Liver (tissue), 9 donors: ENCODE results near the gene ITCH. TPM values are rescaled to one million over a fixed set of nuclear protein-coding genes. Genes with fewer than 3 reads are reported as not detected.

Experiments used
- DNase-seq: peaks from one replicate; pipeline ENCODE4 v3.0.0-alpha.2; 2017; ENCODE audit warnings: low spot score
- H3K27ac ChIP-seq, 2 donors: one replicate each; pipeline ENCODE4 v1.7.0; 2013; ENCODE audit warnings: inconsistent platforms in 2 of 2, low read length in 2 of 2, control low read depth in 1 of 2, low read depth in 1 of 2, mild to moderate bottlenecking in 1 of 2
- H3K27me3 ChIP-seq, 4 donors: one replicate each; pipeline versions ENCODE4 v1.6.1 to v1.7.0; 2013; ENCODE audit warnings: low read length in 3 of 4, inconsistent platforms in 1 of 4, mild to moderate bottlenecking in 1 of 4, moderate library complexity in 1 of 4; ENCODE audit not compliant: control insufficient read depth in 4 of 4, insufficient read depth in 4 of 4
- H3K36me3 ChIP-seq, 4 donors: one replicate each; pipeline versions ENCODE4 v1.6.1 to v1.7.0; 2013; ENCODE audit warnings: low read length in 3 of 4, mild to moderate bottlenecking in 3 of 4, low read depth in 1 of 4, moderate library complexity in 1 of 4; ENCODE audit not compliant: control insufficient read depth in 4 of 4, insufficient read depth in 3 of 4
- H3K4me1 ChIP-seq, 4 donors: one replicate each; pipeline versions ENCODE4 v1.6.1 to v1.7.0; 2013; ENCODE audit warnings: low read length in 3 of 4, mild to moderate bottlenecking in 3 of 4, moderate library complexity in 1 of 4; ENCODE audit not compliant: control insufficient read depth in 4 of 4, insufficient read depth in 4 of 4
- H3K4me3 ChIP-seq, 3 donors: one replicate each; pipeline versions ENCODE4 v1.6.1 to v1.7.0; 2013; ENCODE audit warnings: low read length in 3 of 3, control low read depth in 1 of 3, low read depth in 1 of 3, mild to moderate bottlenecking in 1 of 3
- H3K9ac ChIP-seq, 2 donors: one replicate each; pipeline ENCODE4 v1.7.0; 2013; ENCODE audit warnings: low read length in 2 of 2, mild to moderate bottlenecking in 2 of 2, moderate library complexity in 2 of 2, control low read depth in 1 of 2, low read depth in 1 of 2
- H3K9me3 ChIP-seq, 4 donors: one replicate each; pipeline versions ENCODE4 v1.6.1 to v1.7.0; 2013; ENCODE audit warnings: low read length in 3 of 4; ENCODE audit not compliant: control insufficient read depth in 4 of 4
- EGR1 ChIP-seq, 2 donors: IDR thresholded peaks; 2 replicates each; pipeline ENCODE4 v1.6.1; 2016 to 2018; ENCODE audit warnings: antibody characterized with exemption in 2 of 2, low read depth in 2 of 2
- FOXA1 ChIP-seq: IDR thresholded peaks from 2 replicates; pipeline ENCODE4 v1.6.1; 2016; ENCODE audit warnings: antibody characterized with exemption
- FOXA2 ChIP-seq: IDR thresholded peaks from 2 replicates; pipeline ENCODE4 v1.6.1; 2016; ENCODE audit warnings: antibody characterized with exemption
- GABPA ChIP-seq, 2 donors: IDR thresholded peaks in 1 of 2; conservative IDR thresholded peaks in 1 of 2; 2 replicates each; pipeline ENCODE4 v1.6.1; 2016; ENCODE audit warnings: antibody characterized with exemption in 2 of 2, mild to moderate bottlenecking in 1 of 2, moderate library complexity in 1 of 2
- HNF4A ChIP-seq, 2 donors: conservative IDR thresholded peaks; 2 replicates each; pipeline ENCODE4 v1.6.1; 2016; ENCODE audit warnings: antibody characterized with exemption in 2 of 2, mild to moderate bottlenecking in 2 of 2
- HNF4G ChIP-seq: IDR thresholded peaks from 2 replicates; pipeline ENCODE4 v1.6.1; 2016; ENCODE audit warnings: antibody characterized with exemption
- JUND ChIP-seq, 2 donors: IDR thresholded peaks; 2 replicates each; pipeline ENCODE4 v1.6.1; 2016; ENCODE audit warnings: antibody characterized with exemption in 2 of 2
- RAD21 ChIP-seq, 2 donors: IDR thresholded peaks; 2 replicates each; pipeline ENCODE4 v1.6.1; 2016; ENCODE audit warnings: antibody characterized with exemption in 2 of 2, mild to moderate bottlenecking in 2 of 2
- RXRA ChIP-seq, 2 donors: IDR thresholded peaks; 2 replicates each; pipeline ENCODE4 v1.6.1; 2017 to 2018; ENCODE audit warnings: antibody characterized with exemption in 2 of 2, mild to moderate bottlenecking in 1 of 2
- SP1 ChIP-seq: IDR thresholded peaks from 2 replicates; pipeline ENCODE4 v1.6.1; 2018; ENCODE audit warnings: antibody characterized with exemption, mild to moderate bottlenecking
- YY1 ChIP-seq: IDR thresholded peaks from 2 replicates; pipeline ENCODE4 v1.6.1; 2016; ENCODE audit warnings: antibody characterized with exemption, mild to moderate bottlenecking
- WGBS: extraction: QIAGEN DNeasy Blood & Tissue Kit; methylation state at CpG from one replicate; pipeline ENCODE4 v1.1.7; 2013; 5-methylcytosine and 5-hydroxymethylcytosine counted together
- polyA plus RNA-seq, 2 donors: library from polyadenylated mRNA; stranded (reverse) in 1 of 2; unstranded in 1 of 2; fragments of 200-250 nt in 1 of 2; fragments of >200 nt in 1 of 2; fragmentation: Nextera tagmentation in 1 of 2; extraction: Ambion mirVana in 1 of 2; gene quantifications; one replicate each; pipeline versions ENCODE4 v1.2.1 to v1.2.3, GENCODE V29; 2013 to 2015
- total RNA-seq, 2 donors: library from RNA; depleted of rRNA; stranded (reverse); fragments of >200 nt; gene quantifications; one replicate each; pipeline ENCODE4 v1.2.3, GENCODE V29; 2014
- TF ChIP-seq, protein P1 (sequence below): IDR thresholded peaks from 2 replicates; pipeline ENCODE4 v1.6.1; 2016; ENCODE audit warnings: antibody characterized with exemption
- TF ChIP-seq, protein P2 (sequence below): IDR thresholded peaks from 2 replicates; pipeline ENCODE4 v1.6.1; 2016; ENCODE audit warnings: antibody characterized with exemption
- TF ChIP-seq, protein P3 (sequence below): fragments of 150-350 bp; IDR thresholded peaks from 2 replicates; pipeline ENCODE4 v1.5.1; 2017; ENCODE audit warnings: improper control_type of control experiment, low read depth, low read length; ENCODE audit not compliant: missing input control
- TF ChIP-seq, protein P4 (sequence below): IDR thresholded peaks from 2 replicates; pipeline ENCODE4 v1.6.1; 2016; ENCODE audit warnings: antibody characterized with exemption
- donor health status: healthy.
- donor health status: healthy.
- donor health status: healthy.
- donor health status: healthy.
- donor health status: healthy.

The ITCH gene
- total and polyA plus RNA-seq, 4 donors, result 14.3 to 85.3 (median 25.8) TPM

DNA sequence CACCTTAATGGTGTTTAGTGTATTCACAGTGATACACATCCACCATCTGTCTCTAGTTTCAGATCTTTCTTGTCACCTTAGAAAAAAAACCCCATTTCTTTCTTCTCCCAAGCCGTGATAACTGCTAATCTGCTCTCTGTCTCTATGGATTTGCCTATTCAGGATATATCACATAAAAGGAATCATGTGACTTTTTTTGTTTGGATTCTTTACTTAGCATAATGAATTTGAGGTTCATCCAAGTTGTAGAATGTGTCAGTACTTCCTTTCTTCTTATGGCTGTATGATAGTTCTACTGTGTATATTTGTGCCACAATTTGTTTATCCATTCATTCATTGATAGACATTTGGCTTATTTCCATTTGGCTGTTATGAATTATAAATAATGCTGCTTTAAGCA, 57.1 kb downstream of the ITCH start:
- Histone ChIP-seq H3K4me1 (peaks cover 5 to 27% (median 17%) of the 10 kb centered on the region in 4 donors), H3K36me3 (peaks cover 11 to 35% (median 32%) of the 10 kb centered on the region in 4 donors), H3K9ac (no peak overlapping the region), H3K27me3 (no peaks in the 10 kb centered on the region), H3K9me3 (no peaks in the 10 kb centered on the region), H3K27ac (peak overlapping the region in 1 of 2 donors; percentile 12), H3K4me3 (no peak overlapping the region)
- WGBS, result 68% methylated on average over 1 of the region's 1 CpG
- no peak for DNase-seq
- TF ChIP-seq GABPA (IDR thresholded peaks at IDR 0.05 in 1 of 2, conservative IDR thresholded peaks at IDR 0.05 in 1 of 2) (no peak), RXRA (IDR thresholded peaks at IDR 0.05) (no peak), HNF4A (conservative IDR thresholded peaks at IDR 0.05) (no peak), FOXA2 (no peak), EGR1 (IDR thresholded peaks at IDR 0.05; ENCODE audit: low read depth in 2 of 2) (no peak), SP1 (no peak), FOXA1 (no peak)
- TF ChIP-seq, protein P1, sequence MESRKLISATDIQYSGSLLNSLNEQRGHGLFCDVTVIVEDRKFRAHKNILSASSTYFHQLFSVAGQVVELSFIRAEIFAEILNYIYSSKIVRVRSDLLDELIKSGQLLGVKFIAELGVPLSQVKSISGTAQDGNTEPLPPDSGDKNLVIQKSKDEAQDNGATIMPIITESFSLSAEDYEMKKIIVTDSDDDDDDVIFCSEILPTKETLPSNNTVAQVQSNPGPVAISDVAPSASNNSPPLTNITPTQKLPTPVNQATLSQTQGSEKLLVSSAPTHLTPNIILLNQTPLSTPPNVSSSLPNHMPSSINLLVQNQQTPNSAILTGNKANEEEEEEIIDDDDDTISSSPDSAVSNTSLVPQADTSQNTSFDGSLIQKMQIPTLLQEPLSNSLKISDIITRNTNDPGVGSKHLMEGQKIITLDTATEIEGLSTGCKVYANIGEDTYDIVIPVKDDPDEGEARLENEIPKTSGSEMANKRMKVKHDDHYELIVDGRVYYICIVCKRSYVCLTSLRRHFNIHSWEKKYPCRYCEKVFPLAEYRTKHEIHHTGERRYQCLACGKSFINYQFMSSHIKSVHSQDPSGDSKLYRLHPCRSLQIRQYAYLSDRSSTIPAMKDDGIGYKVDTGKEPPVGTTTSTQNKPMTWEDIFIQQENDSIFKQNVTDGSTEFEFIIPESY, result no peak
- TF ChIP-seq, protein P2, sequence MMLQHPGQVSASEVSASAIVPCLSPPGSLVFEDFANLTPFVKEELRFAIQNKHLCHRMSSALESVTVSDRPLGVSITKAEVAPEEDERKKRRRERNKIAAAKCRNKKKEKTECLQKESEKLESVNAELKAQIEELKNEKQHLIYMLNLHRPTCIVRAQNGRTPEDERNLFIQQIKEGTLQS, result no peak

DNA sequence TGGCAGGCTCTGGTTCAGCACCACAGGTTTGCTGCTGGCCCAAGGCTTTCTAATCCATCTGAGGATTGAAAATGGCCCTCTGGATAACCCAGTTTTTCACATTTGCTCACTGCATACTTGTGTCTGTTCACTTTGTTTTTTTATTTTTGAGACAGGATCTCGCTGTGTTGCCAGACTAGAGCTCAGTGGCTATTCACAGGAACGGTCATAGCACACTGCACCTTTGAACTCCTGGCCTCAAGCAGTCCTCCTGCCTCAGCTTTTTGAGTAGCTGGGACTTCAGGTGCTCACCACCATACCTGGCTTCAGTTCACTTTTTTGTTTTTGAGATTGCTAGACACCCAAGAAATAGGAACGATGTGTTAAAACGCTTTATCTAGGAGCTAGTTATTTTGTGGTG, 57.9 kb downstream of the ITCH start:
- Histone ChIP-seq H3K4me1 (peaks cover 5 to 27% (median 17%) of the 10 kb centered on the region in 4 donors), H3K36me3 (peaks cover 11 to 39% (median 31%) of the 10 kb centered on the region in 4 donors), H3K9ac (no peak overlapping the region), H3K9me3 (no peaks in the 10 kb centered on the region), H3K4me3 (no peak overlapping the region), H3K27ac (peak overlapping the region in 1 of 2 donors; percentile 19), H3K27me3 (no peaks in the 10 kb centered on the region)
- DNase-seq, result no peak
- TF ChIP-seq EGR1 (IDR thresholded peaks at IDR 0.05; ENCODE audit: low read depth in 2 of 2) (no peak), RXRA (IDR thresholded peaks at IDR 0.05) (no peak), HNF4G (no peak), YY1 (no peak), JUND (IDR thresholded peaks at IDR 0.05) (no peak), HNF4A (conservative IDR thresholded peaks at IDR 0.05) (peak; percentile 19 to 58), GABPA (IDR thresholded peaks at IDR 0.05 in 1 of 2, conservative IDR thresholded peaks at IDR 0.05 in 1 of 2) (no peak), FOXA1 (no peak), RAD21 (IDR thresholded peaks at IDR 0.05) (peak in 1 of 2 donors; percentile 40), SP1 (no peak)
- TF ChIP-seq, protein P1, result no peak
- TF ChIP-seq, protein P2, result no peak
- TF ChIP-seq, protein P3, sequence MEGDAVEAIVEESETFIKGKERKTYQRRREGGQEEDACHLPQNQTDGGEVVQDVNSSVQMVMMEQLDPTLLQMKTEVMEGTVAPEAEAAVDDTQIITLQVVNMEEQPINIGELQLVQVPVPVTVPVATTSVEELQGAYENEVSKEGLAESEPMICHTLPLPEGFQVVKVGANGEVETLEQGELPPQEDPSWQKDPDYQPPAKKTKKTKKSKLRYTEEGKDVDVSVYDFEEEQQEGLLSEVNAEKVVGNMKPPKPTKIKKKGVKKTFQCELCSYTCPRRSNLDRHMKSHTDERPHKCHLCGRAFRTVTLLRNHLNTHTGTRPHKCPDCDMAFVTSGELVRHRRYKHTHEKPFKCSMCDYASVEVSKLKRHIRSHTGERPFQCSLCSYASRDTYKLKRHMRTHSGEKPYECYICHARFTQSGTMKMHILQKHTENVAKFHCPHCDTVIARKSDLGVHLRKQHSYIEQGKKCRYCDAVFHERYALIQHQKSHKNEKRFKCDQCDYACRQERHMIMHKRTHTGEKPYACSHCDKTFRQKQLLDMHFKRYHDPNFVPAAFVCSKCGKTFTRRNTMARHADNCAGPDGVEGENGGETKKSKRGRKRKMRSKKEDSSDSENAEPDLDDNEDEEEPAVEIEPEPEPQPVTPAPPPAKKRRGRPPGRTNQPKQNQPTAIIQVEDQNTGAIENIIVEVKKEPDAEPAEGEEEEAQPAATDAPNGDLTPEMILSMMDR, result no peak
- TF ChIP-seq, protein P4, sequence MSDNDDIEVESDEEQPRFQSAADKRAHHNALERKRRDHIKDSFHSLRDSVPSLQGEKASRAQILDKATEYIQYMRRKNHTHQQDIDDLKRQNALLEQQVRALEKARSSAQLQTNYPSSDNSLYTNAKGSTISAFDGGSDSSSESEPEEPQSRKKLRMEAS, result no peak
- WGBS, result 68% methylated on average over 4 of the region's 4 CpGs
